Measurements from ENCODE around the gene IGSF10.

The IGSF10 gene

DNA sequence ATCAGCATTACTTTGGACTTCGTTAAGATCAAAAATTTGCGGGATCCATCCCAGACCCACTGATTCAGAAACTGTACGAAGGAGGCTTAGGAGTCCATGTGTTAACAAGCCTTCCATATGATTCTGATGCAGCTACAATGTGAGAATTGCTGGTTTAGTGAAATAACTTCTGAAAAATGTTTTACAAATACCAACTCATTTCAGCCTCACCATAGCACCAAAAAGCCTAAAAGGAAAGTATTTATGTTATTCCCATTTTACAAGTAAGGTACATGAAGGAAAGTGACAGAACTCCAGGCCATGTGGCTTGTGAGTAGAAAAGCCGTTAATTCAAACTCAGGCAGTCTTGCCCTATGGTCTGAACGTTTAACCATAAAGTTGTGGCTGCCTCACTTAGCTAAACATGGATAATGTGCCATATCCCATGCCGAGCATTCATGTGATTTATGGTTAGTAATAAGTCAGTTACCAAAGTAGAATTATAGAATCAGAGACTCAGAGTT lies 1.5 kb upstream of the IGSF10 start:
- in situ Hi-C loops (cut with HindIII; ENCODE audit: low sequenced_read_pairs), result no loop called here

GRCh38 chr3:151460228-151460627 lies 633 bp downstream of the IGSF10 start:
- in situ Hi-C loops (cut with HindIII; ENCODE audit: low sequenced_read_pairs), result no loop called here

DNA sequence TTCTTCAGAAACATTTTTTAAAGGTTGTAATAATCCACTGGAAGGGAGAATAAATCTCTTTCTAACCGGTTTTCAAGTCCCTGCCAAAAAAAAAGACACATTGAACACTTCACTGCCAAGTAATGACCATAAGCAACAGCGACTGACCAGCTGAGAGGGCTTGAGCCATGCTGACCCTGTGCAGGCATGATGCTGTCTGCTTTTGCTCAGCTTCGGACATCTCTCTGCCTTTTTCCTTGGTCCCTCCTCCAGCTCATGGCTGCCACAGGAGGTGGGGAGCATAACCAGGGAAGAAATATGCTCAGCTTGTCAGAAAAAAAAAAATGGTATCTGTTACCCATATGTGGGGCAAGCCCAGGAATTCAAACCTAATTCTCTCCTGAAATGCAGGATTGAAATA lies 1.5 kb downstream of the IGSF10 start:
- in situ Hi-C loops (cut with HindIII; ENCODE audit: low sequenced_read_pairs), result no loop called here

DNA sequence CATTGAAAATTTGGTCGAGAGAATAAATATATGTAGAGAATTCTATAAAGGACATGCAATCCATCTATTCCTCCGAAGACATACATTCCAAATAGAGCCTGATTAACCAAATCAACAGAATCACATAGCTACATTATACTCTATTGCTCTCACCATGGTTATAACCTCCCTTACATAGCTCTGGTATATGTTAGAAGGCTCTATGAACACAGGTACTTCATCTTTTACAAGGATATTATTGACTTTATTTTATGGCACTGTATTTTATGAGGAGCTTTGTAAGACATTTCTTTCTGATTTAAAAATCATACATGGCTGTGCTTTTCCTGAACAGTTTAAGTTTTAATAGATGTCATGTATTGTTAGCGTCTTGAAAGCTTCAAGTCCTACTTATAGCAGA lies 4.8 kb downstream of the IGSF10 start:
- in situ Hi-C loops (cut with HindIII; ENCODE audit: low sequenced_read_pairs), result no loop called here

DNA sequence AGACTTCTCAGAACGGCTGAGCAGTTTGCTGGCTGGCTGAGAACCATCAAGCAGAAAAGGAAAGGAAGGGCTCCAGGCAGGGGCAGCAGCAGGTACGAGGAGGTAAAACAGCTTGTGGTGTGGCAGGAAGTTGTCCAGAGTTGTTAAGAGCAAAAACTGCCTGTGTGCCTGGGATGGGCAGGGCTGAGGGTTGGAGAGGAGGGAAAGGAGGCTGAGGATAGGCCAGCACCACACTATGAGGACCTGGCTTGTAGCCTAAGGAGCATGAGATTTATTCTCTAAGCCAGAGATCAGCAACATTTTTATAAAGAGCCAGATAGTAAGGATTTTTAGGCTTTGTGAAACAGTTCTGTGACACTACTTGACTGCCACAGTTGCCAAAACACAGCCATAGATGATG lies 8.0 kb downstream of the IGSF10 start:
- in situ Hi-C loops (cut with HindIII; ENCODE audit: low sequenced_read_pairs), result no loop called here

DNA sequence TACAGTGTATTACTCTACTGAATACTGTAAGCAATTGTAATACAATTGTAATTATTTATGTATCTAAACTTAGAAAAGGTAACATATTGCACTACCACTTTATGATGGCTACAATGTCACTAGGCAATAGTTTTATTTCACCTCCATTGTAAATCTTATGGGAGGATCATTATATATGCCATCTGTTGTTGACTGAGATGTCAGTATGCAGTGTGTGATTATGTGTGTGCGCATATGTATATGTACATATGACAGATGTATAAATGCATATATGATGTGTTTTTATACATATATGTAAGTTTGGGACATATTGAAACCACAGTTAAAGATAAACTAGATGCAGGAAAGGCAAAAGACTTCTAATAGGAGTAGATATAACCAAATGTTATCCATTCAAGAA lies 8.5 kb downstream of the IGSF10 start:
- in situ Hi-C loops (cut with HindIII; ENCODE audit: low sequenced_read_pairs), result no loop called here

- in situ Hi-C loops (cut with HindIII; ENCODE audit: low sequenced_read_pairs), result no loop called here
Observed at GRCh38 chr3:151446002-151446340, 14.9 kb downstream of the IGSF10 start.

DNA sequence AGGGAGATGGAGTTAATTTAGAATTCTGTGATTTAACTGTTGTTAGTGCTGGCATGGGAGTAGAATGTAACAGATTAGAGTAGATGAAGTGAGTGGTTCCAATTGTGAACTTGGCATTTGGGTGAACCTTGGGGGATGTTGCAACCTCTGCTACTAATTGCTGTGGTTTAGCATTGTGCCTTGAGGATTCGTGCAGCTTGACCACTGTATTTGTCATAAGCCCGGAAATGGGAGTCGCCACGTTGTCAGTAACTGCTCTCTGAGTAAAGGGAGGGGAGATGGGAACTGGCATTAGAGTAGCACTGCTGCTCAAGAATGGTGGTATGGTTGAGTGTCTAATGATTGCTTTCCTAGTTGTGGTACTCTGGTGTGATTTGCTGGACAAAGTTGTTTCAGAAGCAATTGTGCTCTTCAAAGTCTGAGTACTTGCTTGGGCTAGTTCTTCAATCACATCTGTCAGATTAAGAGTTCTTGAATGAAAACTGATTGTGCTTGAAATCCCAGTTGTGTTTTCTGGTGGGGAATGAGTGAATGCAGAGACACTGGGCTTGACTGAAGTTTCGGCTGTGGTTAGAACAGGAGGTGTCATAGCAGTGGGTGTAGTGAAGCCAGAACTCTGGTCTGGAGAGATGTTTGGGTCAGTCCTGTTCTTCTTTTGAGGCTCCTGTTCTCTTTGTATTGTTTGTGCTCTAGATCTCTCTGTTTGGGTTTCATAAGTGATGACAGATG lies 15.4 kb downstream of the IGSF10 start:
- in situ Hi-C loops (cut with HindIII; ENCODE audit: low sequenced_read_pairs), result no loop called here

DNA sequence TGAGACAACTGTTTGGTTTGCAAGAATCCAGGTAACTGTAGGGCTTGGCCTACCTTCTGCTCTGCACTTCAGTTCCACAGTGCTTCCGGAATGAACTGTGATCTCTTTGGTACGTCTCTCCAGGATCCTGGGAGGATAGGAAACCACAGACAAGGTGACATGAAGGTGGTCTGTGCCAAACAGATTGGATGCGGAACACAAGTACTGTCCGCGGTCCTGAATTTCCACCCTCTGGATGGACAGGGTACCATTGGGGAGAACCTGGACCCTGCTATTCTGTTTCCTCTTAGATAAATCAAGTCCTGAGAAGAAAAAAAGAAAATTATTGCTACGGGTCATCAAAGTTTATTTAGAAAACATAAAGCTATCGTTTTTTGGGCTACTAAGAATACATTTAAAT lies 17.3 kb downstream of the IGSF10 start:
- in situ Hi-C loops (cut with HindIII; ENCODE audit: low sequenced_read_pairs), result no loop called here

GRCh38 chr3:151440940-151441339 lies 19.9 kb downstream of the IGSF10 start:
- in situ Hi-C loops (cut with HindIII; ENCODE audit: low sequenced_read_pairs), result no loop called here

- in situ Hi-C loops (cut with HindIII; ENCODE audit: low sequenced_read_pairs), result no loop called here
Observed at GRCh38 chr3:151439652-151440125, 21.2 kb downstream of the IGSF10 start.

- in situ Hi-C loops (cut with HindIII; ENCODE audit: low sequenced_read_pairs), result no loop called here
Observed at GRCh38 chr3:151437906-151438305, 23.0 kb downstream of the IGSF10 start.

DNA sequence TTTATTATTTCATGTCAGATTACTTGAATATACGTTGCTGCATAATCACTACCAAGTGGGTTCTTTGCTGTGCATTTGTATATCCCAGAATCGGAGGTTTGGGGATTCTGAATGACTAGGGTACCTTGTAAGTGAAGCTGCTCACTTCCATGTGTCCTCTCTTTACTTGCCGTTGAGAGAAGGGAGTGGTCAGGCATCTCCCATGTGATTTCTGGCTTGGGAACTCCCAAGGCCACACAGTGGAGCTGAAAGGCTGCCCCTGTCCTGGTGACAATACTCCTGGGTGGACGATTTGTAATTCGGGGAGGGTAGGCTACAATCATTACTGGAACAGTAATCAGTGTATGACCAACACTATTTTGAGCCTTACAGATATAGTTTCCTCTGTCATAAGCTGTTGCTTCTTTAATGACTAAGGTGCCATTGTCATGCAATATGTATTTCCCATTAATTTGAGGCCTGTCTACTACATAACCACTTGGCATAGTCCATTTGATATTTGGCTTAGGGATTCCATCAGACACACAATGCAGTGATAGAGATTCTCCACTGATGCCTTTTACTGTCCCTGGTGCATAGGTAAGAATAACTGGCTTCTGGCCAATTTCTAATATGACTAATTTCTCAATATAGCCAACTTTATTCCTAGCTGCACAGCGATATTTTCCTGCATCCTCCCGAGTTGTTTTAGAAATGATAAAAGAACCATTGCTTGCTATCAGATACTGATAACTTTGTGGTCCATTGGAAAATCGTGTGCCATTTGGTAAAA lies 24.0 kb downstream of the IGSF10 start:
- in situ Hi-C loops (cut with HindIII; ENCODE audit: low sequenced_read_pairs), result no loop called here

GRCh38 chr3:151434151-151434890 lies 26.5 kb downstream of the IGSF10 start:
- in situ Hi-C loops (cut with HindIII; ENCODE audit: low sequenced_read_pairs), result no loop called here

DNA sequence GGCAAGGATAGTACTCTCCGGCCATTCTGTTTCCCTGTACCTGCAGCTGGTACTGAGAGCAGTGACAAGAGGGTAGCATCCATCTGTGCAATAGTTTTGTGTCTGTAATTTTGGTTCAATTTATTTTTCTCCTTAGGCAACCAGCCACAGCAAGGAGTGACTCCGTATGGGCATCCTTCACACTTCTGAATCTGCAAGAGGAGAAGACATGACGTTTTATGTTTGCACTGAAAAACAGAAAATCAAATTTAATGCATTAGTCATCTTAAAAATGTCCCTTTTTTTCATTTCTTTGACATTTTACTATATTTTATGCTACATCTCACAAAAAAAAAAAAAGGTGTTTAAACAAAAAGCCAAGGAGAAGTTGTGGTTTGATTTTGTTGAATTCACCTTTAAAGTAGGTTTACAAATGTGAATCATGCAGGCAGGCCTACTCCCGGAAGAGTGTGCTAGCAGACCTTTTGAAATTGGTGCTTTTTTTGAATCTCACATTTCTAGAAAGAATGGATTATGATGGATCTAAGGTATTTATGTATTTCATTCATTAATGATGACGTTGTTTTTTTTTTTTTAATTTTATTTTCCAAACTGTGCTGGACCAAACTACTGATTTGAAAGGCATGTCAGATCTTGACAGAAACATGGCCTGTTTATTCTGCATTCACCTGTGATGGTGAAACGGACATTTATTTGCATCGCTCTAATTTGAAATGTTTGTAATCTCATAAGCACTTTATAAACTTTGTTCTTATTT lies 28.1 kb downstream of the IGSF10 start:
- in situ Hi-C loops (cut with HindIII; ENCODE audit: low sequenced_read_pairs), result no loop called here

DNA sequence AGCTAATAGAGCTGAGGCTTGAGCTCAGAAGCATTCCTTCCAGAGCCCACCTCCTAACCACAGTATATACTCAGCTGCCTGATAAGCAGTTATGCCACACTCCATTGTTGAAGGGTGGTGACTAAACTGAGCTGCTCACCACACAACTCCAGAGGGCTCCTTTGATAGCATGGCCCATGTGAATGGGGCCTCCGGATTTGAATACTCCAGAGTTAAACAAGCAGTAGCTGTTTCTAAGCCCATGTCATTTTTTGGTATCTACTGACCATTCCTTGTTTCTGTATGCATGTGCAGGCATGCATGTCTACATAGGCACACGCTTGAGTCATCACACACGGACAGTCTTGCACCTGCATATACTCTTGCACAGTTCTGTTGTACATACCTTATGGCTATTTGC lies 28.9 kb downstream of the IGSF10 start:
- in situ Hi-C loops (cut with HindIII; ENCODE audit: low sequenced_read_pairs), result no loop called here

GRCh38 chr3:151430821-151431484 lies 29.9 kb downstream of the IGSF10 start:
- in situ Hi-C loops (cut with HindIII; ENCODE audit: low sequenced_read_pairs), result no loop called here

- in situ Hi-C loops (cut with HindIII; ENCODE audit: low sequenced_read_pairs), result no loop called here
Observed at GRCh38 chr3:151428386-151428785, 32.5 kb downstream of the IGSF10 start.

DNA sequence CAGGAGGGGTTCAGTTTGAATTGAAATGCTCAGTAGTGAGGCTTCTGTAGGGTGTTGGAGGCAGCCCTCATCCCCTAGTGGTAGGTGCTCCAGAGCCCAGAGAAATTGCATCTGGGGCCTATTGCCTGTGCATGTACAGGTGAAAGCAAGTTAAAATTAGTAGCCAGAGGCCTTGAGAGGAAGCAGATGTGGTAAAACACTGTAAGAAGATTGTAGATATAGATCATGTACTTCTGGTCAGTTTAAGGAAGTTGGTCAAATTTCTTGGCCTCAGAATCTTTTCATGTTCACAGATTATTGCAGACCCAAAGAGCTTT lies 34.6 kb downstream of the IGSF10 start:
- in situ Hi-C loops (cut with HindIII; ENCODE audit: low sequenced_read_pairs), result no loop called here

GRCh38 chr3:151425627-151426340 lies 35.1 kb downstream of the IGSF10 start:
- in situ Hi-C loops (cut with HindIII; ENCODE audit: low sequenced_read_pairs), result no loop called here

Measured in DLD1 (cell line).